ENCODE data around the gene SWAP70.
A peak's percentile ranks its signal among the peaks of the same experiment; 100 is the strongest.

SWAP70 gene

DNA sequence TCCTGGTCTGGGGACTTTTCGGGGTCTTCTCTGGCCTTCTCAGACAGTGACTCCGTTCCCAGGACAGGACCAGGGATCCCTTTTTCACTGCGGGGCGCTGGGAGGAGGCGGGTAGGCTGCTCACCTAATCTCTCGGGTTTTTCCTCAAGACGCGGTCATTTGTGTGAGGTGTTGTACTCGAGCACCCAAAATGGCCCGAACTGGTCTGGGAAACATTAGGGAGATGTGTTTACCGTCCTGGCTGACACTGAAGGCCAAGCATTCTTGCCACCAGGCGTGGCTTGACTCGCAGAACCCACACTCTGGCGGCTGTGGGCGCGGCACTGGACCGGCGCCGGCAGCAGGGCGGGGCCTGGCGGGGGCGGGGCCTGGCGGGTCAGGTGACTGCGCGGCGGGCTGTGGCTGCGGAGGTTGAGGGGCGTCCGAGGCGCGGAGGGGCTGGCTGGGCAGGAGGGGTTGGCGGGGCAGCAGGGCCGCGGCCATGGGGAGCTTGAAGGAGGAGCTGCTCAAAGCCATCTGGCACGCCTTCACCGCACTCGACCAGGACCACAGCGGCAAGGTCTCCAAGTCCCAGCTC, at the start of gene SWAP70:
TSS of gene SWAP70 (plus strand) at position 379 of the 577 bp plus-strand sequence. CDS start at position 482, 103 bp downstream.
- H3K4me3 ChIP-seq (ENCODE audit: low read depth, low read length): peak within 1 kb of the TSS; percentile 90
- TF ChIP-seq MYC (IDR thresholded peaks at IDR 0.05; ENCODE audit: low read depth, low read length): no peak
- TF ChIP-seq, protein P1, sequence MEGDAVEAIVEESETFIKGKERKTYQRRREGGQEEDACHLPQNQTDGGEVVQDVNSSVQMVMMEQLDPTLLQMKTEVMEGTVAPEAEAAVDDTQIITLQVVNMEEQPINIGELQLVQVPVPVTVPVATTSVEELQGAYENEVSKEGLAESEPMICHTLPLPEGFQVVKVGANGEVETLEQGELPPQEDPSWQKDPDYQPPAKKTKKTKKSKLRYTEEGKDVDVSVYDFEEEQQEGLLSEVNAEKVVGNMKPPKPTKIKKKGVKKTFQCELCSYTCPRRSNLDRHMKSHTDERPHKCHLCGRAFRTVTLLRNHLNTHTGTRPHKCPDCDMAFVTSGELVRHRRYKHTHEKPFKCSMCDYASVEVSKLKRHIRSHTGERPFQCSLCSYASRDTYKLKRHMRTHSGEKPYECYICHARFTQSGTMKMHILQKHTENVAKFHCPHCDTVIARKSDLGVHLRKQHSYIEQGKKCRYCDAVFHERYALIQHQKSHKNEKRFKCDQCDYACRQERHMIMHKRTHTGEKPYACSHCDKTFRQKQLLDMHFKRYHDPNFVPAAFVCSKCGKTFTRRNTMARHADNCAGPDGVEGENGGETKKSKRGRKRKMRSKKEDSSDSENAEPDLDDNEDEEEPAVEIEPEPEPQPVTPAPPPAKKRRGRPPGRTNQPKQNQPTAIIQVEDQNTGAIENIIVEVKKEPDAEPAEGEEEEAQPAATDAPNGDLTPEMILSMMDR (IDR thresholded peaks at IDR 0.05; ENCODE audit: low read depth, low read length): no peak
- TF ChIP-seq POLR2A (IDR thresholded peaks at IDR 0.05; ENCODE audit: extremely low read depth, insufficient read length): peak; percentile 35
- TF ChIP-seq, protein P2, sequence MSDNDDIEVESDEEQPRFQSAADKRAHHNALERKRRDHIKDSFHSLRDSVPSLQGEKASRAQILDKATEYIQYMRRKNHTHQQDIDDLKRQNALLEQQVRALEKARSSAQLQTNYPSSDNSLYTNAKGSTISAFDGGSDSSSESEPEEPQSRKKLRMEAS (IDR thresholded peaks at IDR 0.05; ENCODE audit: low read depth, low read length): 0 out of 2 replicates have a peak, but pooled peaks have one; percentile 28
- peak; percentile 82 for DNase-seq (ENCODE audit: low read depth)

DNA sequence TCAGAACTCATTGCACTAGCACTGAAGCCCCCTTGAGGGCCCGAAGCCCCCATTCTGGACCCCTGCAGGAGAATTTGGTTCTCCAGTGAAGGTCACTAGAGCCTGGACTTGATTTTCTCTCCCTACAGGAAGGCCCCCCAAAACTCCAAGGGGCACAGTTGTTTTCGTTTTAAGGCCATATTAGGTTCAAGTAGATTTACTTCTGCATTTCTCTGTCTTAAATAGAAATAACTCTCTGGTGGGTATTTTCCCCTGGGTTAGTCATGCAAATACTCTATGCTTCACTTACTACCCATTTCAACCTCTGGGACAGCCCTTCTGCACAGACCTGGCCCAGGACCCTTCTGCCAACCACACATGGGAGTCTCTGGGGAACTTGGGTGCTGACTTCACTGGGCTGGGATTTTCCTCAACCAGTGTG, 48.8 kb upstream of the SWAP70 start:
- TF ChIP-seq MYC (IDR thresholded peaks at IDR 0.05; ENCODE audit: low read depth, low read length): no peak
- no peak for TF ChIP-seq POLR2A (IDR thresholded peaks at IDR 0.05; ENCODE audit: extremely low read depth, insufficient read length)
- TF ChIP-seq, protein P2 (IDR thresholded peaks at IDR 0.05; ENCODE audit: low read depth, low read length): no peak
- TF ChIP-seq, protein P1 (IDR thresholded peaks at IDR 0.05; ENCODE audit: low read depth, low read length): no peak
- H3K4me3 ChIP-seq (ENCODE audit: low read depth, low read length): peak overlapping the region; percentile 70
- DNase-seq (ENCODE audit: low read depth): peak; percentile 83

DNA sequence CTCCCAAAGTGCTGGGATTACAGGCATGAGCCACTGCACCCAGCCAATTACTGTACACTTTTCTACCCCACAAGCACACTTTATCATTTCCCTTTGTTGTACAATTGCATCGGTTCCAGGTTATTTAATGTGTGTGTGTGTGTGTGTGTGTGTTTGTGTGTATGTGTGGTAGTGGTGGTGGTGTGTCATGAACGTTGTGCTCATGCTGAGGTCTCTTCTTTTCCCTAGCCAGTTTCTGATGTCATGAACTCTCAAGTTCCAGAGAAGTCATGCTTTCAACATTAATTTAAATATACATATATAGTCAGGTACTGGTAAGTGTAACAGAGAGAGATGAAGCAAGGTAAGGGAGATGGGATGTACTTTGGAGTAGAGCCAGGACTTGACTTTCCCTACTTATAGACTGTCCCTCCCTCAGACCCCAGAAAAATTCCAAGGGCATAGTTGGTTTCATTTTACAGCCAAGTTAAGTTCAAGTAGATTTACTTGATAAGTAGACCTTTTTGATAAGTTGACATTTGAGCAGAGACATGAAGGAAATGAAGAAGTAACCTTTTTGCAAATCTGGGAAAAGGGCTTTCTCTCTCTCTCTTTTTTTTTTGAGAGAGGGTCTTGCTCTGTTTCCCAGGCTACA, 47.7 kb upstream of the SWAP70 start:
- no peak overlapping the region for H3K4me3 ChIP-seq (ENCODE audit: low read depth, low read length)
- TF ChIP-seq, protein P2 (IDR thresholded peaks at IDR 0.05; ENCODE audit: low read depth, low read length): no peak
- TF ChIP-seq POLR2A (IDR thresholded peaks at IDR 0.05; ENCODE audit: extremely low read depth, insufficient read length): no peak
- TF ChIP-seq, protein P1 (IDR thresholded peaks at IDR 0.05; ENCODE audit: low read depth, low read length): no peak
- no peak for TF ChIP-seq MYC (IDR thresholded peaks at IDR 0.05; ENCODE audit: low read depth, low read length)
- no peak for DNase-seq (ENCODE audit: low read depth)

DNA sequence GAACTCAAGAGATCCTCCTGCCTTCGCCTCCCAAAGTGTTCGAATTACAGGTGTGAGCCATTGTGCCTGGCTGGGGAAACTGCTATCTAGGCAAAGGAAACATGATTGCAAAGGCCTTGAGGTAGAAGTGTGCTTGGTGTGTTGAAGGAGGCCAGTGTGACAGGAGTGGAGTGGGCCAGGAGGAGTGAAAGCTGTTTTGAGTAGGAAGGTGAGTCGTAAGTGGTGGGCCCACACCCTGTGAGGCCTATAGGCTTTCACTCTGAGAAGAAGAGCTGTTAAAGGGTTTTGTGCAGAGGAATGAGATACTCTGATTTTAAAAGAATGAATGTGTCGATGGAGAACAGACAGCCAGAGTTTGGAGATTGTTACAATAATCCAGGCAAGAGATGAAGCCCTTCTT, 47.0 kb upstream of the SWAP70 start:
- DNase-seq (ENCODE audit: low read depth): no peak
- TF ChIP-seq, protein P2 (IDR thresholded peaks at IDR 0.05; ENCODE audit: low read depth, low read length): no peak
- H3K4me3 ChIP-seq (ENCODE audit: low read depth, low read length): no peak overlapping the region

DNA sequence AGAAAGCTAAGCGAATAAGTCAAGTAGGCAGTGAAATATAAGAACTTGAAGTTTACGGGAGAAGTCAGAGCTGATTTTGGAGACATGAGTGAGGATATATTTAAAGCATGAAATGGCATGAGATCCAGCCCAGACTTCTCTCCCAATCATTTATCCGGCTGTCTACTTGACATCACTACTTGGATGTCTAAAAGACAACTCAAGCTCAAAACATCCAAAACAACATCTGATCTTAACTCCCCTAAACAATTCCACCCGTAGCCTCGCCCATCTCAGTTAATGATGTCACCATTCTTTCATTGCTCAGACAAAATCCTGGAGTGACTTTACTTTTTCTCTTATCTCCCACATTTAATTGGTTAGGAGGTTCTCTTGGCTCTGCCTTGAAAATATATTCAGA, 45.9 kb upstream of the SWAP70 start:
- TF ChIP-seq, protein P1 (IDR thresholded peaks at IDR 0.05; ENCODE audit: low read depth, low read length): no peak
- TF ChIP-seq, protein P2 (IDR thresholded peaks at IDR 0.05; ENCODE audit: low read depth, low read length): no peak
- TF ChIP-seq POLR2A (IDR thresholded peaks at IDR 0.05; ENCODE audit: extremely low read depth, insufficient read length): no peak
- no peak for TF ChIP-seq MYC (IDR thresholded peaks at IDR 0.05; ENCODE audit: low read depth, low read length)
- H3K4me3 ChIP-seq (ENCODE audit: low read depth, low read length): no peak overlapping the region
- DNase-seq (ENCODE audit: low read depth): no peak

DNA sequence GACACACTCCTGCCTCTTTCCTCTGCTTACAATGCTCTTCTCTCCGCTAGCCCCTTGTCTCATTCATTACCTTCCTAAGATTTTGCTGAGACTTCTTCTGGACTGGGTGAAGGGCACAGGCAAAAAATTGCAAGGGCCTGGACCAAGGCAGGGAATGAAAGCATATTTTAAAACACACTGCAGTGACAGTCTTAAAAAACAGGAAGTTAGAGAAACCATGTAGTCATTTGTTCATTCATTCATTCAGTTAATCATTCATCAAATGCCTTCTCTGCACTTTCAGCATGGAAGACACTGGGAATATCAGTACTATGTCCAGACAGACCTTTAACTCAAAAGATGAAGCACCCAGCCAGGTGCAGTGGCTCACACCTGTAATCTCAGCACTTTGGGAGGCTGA, 44.9 kb upstream of the SWAP70 start:
- no peak overlapping the region for H3K4me3 ChIP-seq (ENCODE audit: low read depth, low read length)
- no peak for TF ChIP-seq POLR2A (IDR thresholded peaks at IDR 0.05; ENCODE audit: extremely low read depth, insufficient read length)
- TF ChIP-seq, protein P2 (IDR thresholded peaks at IDR 0.05; ENCODE audit: low read depth, low read length): no peak
- TF ChIP-seq MYC (IDR thresholded peaks at IDR 0.05; ENCODE audit: low read depth, low read length): no peak
- TF ChIP-seq, protein P1 (IDR thresholded peaks at IDR 0.05; ENCODE audit: low read depth, low read length): no peak
- DNase-seq (ENCODE audit: low read depth): no peak
